ENCODE results near the gene PLBD1.

The PLBD1 gene

DNA sequence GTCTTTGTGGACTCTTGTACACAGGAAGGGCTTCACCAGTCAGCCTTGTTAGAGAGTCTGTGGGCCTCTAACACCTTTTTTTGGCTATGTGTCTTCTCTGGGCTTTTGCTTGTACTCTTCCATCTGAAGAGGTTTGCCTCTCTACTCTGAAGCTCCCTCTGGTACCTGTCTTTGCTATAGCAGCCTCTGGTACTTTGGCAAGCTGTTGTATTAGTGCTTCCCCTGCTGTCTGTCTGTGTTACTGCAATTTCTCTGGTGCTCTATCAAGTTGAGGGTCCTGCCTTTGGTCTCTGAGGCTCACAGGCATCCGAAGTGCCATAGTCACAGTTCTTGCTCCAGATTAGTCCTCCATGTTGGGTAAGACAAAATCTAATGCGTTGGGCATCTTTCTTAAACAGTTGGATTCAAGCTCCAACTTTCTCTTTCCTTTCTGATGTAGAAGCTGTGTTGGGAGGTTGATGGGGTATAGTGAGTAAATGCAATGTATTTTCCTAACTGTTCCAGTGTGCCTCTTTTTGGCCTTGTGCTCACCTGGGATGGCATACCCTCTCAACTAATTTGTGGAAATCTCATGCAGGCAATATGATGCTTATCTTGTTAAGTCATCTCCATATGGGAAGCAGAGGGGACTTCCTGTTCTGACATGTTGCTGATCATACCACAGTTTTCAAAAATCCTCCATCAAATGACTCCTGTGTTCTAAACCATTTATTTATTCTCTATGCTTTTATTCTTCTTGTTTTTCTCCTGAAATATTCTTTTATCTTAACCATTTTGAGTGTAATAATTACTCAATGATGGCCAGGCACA is 113.4 kb downstream of the PLBD1 start:
- TF ChIP-seq CTCF (IDR thresholded peaks at IDR 0.05; ENCODE audit: low read depth, low read length) (peak; percentile 37), MAX (IDR thresholded peaks at IDR 0.05; ENCODE audit: low read depth, low read length) (no peak)
- peak; percentile 51 for DNase-seq (ENCODE audit: low read depth)

More for the DNA sequence above, 113.4 kb downstream of the PLBD1 start:
- no peak overlapping the region for H3K4me3 ChIP-seq (ENCODE audit: low read depth, low read length)

Data from NB4 (cell line).